Eye (tissue), 1 donor: ENCODE measurements around the gene KCP.
A peak's percentile ranks its signal among the peaks of the same experiment; 100 is the strongest.
"Not testable (repeated sequence)": the region's sequence is repeated elsewhere in the genome, so short reads cannot be mapped to it uniquely, and the experiment has no call there.

Experiments used
- DNase-seq: peaks from one replicate; pipeline ENCODE4 v3.0.0-alpha.2; 2015

Gene KCP

DNA sequence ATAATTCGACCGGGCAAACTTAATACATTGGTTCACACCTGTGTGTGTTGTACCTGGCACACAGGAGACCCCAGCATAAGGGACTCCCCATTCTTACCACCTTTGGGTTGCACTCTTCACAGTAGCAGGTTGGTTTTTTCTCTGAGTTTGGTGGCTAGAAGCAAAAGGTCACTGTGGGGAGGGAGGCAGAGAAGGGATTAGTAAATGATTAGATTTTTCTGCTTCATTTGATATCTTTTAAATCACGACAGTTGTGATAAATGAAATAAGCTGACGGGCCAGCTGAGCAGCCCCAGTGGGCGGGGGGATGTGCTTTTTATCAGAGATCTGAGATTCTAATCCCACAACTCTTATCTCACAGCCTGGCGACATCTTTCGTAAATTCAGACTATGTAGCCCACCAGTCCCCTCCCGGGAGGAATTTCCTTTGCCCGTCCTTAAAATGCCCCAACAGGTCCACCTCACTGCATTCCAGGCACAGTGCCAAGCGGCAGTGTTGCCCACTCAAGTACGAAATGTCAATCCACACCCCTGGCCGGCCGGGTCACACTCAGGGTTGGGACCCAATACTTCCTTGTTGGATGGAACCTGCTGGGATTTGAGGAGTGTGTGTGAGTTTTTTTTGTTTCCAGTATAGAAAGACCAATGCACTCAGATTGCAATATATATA is 10.5 kb upstream of the KCP start:
- DNase-seq: peak; percentile 37

DNA sequence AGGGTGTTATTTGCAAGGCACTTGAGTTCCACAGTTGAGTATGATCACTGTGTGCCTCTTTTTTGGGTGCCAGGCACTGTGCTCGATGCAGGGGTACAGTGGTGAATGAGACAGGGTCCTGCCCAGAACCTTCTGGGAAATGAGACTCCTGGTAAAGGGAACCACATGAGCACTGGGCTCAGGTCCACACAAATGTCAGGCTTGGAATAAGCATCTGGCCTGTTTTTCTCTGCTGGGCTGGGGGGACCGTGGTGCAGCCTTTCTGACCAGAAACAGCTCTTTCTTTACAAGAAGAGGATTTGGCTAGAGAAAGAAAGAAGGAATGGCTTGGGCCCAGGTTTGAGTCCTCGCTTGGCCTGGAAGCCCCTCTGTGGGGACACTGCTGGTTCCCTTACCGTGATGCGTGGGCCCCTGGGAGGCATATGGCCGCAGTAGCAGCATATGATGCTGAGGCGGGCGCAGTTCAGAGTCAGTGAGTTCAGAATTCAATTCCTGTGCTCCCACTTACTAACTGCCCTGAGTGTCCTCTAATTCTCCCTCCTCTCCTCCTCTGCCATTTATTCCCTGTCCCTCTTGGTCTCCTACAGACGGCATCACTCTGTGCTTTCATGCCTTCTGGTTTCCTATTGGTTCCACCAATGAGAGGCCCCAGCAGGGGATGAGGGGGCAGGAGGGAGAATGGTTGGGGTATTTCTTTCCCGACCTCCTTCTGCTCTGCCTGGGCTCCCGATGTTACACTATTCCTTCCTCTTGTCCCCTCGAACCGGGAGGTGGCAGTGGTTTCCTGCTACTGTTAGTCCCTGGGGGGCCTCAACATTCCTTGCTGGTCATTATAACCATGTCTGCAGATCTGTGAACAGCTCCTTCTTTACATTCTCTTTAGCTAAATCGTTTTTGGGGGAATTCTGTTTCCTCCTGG is 9.6 kb upstream of the KCP start:
- peak; percentile 50 for DNase-seq

DNA sequence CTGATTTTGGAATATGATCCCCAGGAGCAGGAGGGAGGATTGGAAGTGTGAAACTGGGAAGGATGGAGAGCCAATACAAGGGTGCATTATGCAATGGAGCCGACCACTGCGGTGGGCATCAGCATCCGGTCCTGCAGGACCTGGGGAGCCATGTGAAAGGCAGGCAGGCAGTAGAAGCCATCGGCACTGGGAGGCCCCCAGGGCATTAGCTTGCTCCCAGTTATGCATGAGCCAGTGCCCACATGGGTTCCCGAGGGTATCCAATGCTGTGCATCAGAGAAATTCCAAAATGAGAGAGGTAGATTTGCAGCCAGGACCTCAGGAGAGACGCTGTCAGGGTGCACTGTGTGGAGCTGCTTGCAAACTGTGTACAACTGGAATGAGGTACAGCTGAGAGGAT is 8.7 kb upstream of the KCP start:
- no peak for DNase-seq

DNA sequence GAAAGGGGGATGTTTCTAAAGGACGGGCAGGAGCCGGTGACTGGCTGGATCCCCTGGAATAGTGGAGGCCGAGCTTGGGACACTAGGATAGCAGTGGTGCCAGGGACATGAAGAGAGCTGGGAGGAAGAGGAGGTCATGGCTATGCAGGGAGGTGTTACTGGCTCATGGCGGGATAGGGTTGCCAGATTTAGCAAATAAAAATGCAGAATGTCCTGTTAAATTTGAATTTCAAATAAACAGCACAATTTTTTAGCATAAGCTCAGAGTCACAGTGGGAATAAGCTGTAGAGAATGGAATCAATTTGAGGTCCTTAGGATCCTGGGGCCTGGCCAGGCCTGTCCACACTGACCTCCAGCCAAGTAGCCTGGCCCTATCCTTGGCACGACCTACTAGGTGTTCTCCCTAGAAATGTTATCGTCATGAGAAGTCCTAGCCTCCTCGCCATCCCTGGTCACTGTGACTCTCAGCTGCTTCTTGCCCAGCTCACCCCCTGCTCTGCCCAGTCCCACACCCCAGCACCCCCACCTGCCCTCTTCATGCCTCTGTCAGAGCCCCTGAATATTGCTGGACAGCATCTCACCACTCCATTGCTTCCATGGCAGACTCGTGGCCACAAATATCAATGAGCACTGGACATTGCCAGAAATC is 7.6 kb upstream of the KCP start:
- DNase-seq: no peak

DNA sequence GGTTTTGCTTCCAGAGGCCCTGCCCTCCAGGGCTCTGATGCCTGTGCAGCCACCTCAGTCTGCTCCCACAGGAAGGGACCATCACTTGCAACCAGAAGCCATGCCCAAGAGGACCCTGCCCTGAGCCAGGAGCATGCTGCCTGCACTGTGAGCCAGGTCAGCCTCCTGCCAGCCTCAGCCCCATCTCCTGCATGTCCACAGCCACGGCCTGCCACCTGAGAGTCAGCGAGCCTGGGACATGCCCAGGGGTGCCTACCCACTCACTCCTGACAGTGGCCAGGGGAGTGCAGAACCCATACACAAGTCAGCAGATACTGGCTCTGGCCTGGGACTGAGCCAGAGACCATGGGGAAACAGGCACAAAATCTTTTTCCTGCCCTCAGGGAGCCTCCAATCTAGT is 6.6 kb upstream of the KCP start:
- DNase-seq: no peak

DNA sequence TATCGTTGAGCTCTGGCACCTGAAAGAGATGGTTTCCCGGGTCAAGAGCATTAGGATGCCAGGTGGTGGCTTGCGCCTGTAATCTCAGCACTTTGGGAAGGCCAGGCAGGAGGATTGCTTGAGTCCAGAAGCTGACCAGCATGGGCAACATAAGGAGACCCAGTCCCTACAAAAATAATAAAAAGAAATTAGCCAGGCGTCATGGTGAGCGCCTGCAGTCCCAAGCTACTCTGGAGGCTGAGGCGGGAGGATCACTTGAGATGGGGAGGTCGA is 6.1 kb upstream of the KCP start:
- DNase-seq: no peak

DNA sequence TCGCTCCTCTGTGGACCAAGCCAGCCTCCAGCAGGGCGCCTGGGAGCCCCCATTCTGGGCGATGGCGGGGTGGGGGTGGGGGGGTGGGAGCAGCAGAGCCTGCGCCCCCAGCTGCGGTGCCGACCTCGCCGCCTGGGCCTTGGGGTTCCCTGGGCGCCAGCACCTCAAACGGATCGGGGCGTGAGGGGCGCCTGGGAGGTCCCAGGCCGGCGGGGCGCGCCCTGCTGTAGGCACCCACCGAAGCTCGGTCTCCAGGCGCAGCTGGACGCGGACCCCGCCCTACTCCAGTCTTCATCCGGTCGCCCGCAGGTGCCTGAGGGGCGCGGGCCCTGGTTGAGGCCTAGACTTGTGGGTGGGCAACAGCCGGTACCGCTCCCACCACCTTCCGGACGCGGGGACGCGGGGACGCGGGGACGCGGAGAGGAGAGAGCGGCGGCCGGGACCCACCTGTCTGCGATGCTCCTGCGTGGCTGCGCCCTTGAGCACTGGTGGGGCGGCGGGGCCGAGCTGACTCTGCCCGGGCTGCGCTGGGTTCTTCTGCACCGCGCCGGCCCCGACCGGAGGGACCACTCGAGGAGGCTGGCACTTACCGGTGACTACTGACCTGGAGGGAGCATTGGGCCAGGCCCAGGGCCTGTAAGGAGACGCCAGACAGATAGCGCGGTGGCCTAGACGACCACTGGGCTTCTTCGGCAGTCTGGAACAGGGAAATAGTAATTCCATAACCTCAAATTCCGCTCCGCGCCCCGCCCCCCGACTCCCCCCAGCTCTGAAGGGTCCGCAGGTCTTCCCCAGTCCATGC is 5.5 kb upstream of the KCP start:
- no peak for DNase-seq

DNA sequence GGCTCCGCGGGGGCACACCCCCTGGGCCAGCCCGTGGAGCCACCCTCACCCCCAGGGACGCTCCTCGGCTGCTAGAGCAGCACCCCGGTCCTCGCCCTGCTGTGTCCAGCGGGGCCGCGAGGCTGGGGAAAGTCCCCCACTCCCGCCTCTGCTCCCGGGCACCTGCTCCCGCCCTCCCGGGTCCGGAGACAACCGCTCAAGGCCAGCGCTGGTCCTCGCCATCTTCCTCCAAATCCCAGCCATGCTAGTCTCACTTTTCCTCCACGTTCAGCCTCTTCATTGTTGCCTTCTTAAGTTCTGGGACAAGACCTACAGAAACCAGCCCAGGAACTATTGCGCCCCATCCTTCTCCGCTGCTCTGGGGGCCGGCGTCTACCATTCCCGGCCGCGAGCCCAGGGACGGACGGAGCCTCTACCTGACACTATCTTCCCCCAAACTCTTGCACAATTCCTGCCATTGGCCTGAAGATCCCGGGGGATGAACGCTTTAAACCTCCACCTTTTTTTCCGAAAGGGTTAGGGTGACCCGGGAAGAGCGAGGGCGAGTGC is 4.8 kb upstream of the KCP start:
- peak; percentile 42 for DNase-seq

DNA sequence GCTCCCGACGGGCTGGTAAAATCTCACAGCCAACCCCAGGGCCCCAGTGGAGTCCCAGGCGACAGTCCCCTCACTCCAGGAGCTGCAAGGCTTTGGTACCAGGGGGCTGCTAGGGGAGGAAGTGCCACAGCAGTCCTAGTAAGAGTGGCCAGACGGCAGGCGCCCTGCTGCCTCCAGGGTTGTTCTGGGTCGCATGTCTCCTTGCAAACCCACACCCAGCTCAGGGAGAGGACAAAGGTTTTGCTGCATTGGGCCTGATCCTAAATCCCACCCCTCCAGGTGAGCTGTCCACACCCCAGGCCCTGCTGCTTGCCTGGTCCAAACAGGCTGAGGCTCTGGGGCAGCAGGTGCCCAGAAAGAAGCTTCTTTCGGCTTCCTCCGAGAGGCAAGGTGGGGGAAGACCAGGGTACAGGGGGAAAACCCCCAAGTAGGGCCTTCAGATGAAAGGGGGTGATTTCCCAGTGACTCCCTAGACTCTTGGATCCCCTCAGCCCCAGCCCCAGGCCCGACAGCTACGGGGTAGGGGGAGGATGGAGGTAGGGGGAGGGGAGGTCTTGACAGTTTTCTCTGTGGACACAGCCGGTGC is 4.2 kb upstream of the KCP start:
- no peak for DNase-seq

DNA sequence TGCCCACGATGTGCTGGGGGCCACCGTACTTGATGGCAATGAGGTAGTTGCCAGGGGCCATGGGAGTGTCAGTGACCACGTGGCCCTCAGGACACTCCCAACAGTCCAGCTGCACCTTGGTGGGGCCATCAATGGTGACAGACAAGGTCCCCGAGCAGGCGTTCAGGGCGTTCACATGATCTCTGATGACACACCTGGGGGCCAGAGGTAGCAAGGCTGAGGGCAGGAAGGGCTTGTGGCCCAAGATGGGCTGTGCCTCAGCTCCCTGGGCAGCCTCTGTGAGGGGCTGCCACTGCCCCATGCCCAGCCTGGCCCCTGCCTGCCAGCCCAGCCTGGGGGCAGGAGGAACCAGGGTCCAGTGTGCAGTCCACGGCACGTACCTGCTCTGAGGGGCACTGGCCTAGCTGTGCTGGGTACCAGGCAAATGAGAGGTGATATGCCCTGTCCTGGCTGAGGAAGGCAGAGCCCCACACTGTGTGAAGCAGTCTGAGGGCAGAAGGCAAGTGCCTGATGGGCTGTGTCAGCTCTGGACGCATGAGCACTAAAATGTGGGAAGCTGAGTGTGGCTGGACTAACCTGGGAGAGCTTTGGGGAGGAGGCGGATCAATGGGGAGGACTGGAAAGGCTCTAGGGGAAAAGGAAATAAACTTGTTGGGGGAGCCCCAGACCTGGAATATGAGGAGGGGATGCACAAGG is 3.5 kb upstream of the KCP start:
- DNase-seq: no peak

DNA sequence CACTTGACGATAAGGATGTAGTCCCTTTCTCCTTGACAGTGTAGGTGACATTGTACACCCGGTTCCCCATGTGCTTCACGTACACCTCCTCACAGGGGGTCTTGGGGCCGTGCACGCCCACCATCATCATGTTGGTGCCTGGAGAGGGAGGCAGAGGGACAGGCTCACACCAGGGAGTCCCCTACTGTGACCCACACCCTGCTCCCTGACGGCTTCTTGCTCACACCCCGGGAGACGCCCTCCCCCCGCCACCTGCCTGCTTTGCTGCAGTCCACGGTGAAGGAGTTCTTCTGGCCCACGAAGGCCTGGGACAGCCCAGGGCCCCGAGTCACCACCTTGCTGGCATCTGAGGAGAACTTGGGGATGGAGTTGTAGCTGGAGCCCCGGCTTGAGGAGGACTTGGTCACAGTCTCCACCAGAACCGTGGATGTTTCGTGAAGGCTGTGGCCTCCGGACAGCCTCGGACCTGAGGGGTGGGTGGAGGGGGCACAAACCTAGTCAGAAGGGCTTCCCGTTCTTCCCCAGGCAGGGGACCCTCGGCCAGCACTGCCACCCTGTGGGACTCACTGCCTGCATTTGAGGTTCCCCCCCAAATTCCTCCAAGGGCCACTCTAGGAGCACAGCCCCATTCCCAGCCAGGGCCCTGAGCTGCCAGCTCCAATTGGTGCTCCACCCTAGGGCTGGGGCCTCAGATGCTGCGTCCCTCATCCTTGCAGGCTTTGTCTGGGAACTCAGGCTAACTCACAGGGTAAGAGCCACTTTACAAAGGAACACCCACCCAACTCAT is 2.4 kb upstream of the KCP start:
- DNase-seq: not testable (repeated sequence)

DNA sequence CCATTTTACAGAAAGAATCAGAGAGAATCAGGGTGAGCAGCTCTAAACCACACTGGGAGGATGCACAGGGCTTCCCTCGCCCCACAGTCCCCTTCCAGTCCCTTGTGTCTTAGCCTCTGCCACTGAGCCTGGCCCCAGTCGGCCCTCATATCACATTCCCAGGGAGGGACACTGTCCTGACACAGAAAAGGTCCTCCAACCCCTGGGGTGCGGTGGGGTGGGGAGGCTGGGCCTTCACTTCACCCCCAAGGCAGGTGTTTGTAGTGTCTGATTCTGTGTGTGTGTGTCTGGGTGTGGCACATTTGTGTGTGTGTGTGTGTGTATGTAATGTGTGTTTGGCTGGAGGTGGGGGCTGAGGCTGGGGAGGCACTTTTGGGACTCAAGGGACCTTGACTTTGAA is 1.8 kb upstream of the KCP start:
- no peak for DNase-seq

DNA sequence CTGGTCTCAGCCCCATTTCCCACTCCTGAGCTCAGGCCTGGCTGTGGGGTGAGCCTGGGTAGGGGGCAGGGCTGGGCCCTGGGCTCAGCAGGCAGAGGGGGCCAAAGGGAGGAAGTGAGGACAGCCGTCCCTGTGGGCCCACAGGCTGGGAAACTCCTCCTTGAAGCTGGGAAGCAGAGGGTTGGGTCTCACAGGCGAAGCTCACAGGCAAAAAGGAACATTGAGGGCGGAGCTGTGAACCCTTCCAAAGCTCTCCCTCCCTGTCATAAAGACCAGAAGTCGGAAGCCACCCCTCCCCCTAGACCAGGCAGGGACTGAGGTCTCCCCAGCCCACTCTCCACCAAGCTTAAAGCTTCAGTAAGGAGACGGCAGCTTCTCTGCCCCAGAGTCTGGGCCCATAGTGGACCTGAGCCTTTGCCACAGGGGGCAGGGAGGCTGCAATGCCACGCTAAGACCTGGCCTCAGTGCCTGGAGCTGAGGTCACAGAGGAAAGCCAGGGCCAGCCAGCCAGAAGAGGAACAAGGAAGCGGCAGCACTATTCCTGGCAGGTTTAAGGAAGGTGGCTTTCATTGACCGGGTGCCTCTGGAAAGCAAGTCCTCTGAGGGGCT is 1.0 kb upstream of the KCP start:
- DNase-seq: peak; percentile 32

DNA sequence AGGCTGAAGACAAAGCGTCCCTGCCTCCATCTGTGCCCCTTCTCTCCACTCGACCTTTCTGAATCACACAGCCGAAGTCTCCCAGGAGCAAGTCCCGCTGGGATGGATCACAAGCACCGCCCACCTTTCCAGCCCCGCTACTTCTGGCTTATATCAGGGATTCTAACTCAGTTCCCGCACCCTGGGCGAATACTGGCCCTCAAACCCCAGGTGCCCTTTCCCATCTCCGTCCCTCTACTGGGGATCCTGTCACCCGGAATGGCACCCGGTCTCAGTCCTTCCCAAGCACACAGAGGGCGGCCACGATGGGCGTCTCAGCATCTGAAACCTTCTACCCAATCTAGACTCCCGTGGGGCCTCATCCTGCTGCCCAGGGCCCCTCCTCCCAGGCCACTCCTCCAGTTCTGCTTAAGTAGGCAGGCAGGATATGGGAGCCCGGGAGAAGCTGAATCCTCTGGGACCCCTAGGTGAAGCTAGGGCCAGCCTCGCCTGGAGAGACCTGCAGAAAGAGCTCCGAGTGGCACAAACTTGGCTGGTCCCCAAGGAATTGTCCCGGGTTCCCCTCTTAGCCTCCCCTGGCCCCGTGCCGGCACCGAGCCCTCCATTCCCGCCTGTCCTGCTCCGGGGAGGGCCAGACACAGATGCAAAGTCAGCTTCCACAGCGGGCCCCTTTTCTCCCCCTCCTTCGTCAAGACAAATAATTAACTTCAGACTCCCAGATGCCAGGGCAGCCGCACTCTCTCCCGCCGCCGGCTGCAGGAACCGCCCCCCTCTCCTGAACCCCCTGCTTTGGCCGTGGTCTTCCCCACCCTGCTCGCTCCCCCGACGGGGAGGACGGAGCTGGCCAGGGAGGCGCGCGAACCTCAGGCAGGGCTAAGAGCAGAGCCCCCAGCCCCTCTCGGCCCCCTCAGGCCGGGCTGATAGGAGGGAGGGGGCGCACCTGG is 612 bp downstream of the KCP start:
- peak; percentile 73 for DNase-seq

DNA sequence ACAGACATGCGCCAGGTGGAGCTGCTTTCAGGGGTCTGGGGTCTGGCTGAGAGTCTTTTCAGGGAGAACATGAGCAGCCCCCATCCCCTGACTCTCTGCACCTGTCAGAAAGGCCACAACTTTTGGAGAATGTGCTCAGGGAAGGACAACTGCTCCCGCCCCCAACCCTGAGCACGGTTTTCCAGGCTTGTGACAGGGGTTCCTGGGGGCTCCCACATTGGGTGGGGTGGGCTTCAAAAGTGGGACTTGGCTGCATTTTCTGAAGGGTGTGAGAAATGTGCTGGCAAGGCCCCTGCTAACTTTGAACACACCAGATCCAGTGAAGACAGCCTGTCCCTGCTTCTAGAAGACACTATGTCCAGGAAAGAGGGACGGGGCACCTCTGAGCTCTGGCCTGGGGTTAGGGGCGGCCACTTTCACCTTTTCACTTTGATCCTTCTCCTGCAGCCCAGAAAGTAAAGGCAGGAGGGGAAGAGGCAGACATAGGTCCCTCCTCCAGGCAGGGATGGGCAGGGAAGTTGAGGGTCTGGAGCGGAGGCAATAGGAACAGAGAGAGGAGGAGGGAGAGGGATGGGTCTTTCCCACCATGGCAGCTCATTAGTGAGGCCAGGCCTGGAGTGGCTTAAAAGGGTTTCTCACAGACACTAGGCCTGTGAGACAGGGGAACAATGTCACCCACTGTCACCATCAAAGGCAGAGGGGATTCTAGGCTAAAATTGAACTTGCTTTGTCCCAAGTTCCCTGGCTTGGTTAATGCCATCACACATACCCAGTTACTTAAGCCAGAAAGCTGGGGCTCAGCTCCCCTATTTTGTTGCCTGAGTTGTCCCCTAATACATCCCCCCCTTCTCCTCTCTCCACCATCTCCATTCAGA is 1.5 kb downstream of the KCP start:
- DNase-seq: peak; percentile 78

DNA sequence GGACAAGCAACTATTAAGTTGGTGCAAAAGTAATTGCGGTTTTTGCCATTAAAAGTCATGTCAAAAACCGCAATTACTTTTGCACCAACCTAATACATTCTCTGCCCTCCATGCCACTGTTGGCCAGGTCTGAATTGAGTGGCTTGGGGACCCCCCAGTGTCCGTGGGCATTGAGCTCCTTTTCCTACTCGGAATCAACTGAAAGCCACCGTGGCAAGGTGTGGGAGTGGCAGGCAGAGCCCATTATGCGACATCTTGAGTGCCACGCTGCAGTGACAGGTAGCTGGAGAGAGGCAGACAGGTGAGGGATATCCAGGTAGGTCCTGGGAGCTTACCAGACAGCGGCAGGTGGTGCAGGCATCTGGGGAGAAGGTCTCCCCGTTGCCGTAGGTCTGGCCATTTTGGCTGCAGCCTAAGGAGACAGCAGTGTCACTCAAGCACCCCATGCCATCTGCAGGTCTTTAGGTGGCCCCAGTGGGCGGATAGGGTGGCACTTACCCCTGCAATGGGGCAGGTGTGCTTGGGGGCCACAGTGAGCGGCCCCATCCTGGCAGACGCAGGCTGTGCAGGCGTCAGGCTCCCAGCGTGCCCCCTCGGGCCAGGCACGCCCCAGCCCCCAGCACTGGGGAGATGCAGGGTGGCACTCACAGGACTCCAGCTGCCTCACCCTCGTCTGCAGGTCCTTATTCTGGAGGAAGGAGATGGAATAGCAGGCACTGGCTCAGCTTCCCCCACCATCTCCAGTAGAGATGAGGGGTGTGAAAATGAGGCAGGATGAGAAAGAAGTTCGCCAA is 3.5 kb downstream of the KCP start:
- no peak for DNase-seq

DNA sequence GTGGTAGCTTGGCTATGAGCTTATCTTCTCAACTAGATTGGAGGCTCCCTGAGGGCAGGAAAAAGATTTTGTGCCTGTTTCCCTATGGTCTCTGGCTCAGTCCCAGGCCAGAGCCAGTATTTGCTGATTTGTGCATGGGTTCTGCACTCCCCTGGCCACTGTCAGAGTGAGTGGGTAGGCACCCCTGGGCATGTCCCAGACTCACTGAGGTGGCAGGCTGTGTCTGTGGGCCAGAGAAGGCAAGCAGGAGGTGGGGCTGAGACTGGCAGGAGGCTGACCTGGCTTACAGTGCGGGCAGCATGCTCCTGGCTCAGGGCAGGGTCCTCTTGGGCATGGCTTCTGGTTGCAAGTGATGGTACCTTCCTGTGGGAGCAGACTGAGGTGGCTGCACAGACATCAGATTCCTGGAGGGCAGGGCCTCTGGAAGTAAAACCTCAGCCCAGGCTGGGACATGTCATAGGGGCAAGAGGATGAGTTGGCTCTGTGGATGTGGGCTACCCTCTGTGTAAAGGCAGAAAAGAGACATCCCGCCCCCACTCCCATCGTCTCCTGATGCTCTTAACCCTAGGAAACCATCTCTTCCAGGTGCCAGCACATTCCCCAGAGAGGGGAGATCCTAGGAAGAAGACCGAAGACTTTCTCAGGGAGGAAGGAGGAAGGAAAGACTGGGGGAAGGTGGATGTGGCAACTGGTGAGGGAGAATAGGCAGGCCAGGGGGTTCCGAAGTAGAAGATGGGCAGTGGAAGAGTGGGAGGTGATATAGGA is 4.3 kb downstream of the KCP start:
- no peak for DNase-seq
